Mucosa of descending colon (tissue), 3 donors: ENCODE results near the gene HSD17B4. TPM values are rescaled to one million over a fixed set of nuclear protein-coding genes. Genes with fewer than 3 reads are reported as not detected.
A peak's percentile ranks its signal among the peaks of the same experiment; 100 is the strongest.
"Not testable (repeated sequence)": the region's sequence is repeated elsewhere in the genome, so short reads cannot be mapped to it uniquely, and the experiment has no call there.

Experiments used
- ATAC-seq: fragments of 200-7000 bp; cut with Tn5 transposase; one replicate; pipeline ENCODE4 v1.9.1; 2020; ENCODE audit warnings: mild to moderate bottlenecking, moderate library complexity
- DNase-seq, 3 donors: peaks; one replicate each; pipeline ENCODE4 v3.0.0-alpha.2; 2020
- H3K36me3 ChIP-seq: fragments of 200-600 bp; one replicate; pipeline ENCODE4 v1.8.0; 2021; ENCODE audit warnings: low read depth, mild to moderate bottlenecking
- H3K4me1 ChIP-seq: fragments of 200-600 bp; one replicate; pipeline ENCODE4 v1.8.0; 2021; ENCODE audit warnings: low read depth, mild to moderate bottlenecking
- H3K4me3 ChIP-seq: fragments of 200-600 bp; one replicate; pipeline ENCODE4 v1.8.0; 2021; ENCODE audit warnings: mild to moderate bottlenecking
- H3K9me3 ChIP-seq: fragments of 200-600 bp; one replicate; pipeline ENCODE4 v1.8.0; 2021; ENCODE audit warnings: mild to moderate bottlenecking
- intact Hi-C, 2 donors: fragments of 100-400 bp; cut with DNase I in 1 of 2; cut with micrococcal nuclease in 1 of 2; formaldehyde crosslinking; loops; one replicate each; pipeline versions ENCODE4 v1.11.0 to v1.11.1; 2022; cut with DNase I, micrococcal nuclease
- total RNA-seq, 3 donors: library from RNA; stranded (reverse); fragmentation: NEBNext Ultra II Directional in 2 of 3; extraction: Animal tissue kit (Norgen Biotek cat#: 25700) in 2 of 3; gene quantifications; one replicate each; pipeline versions ENCODE4 v1.2.1 to v1.2.4, GENCODE V29; 2021 to 2023
- TF ChIP-seq, protein P1 (sequence below): fragments of 200-600 bp; IDR thresholded peaks from one replicate; pipeline ENCODE4 v1.8.0; 2022; ENCODE audit warnings: antibody characterized with exemption, mild to moderate bottlenecking
- donor health status: DM: no; HTN: no; CAD: no; lungs with moderate emphysema.
- donor health status: DM: no; HTN: no; CAD: no.
- donor health status: DM: no; HTN: yes; CAD: no.

Gene HSD17B4
- total RNA-seq, 3 donors from 2014 or later: 178 to 243 (median 235) TPM

GRCh38 chr5:119435436-119436132, 16.7 kb upstream of the HSD17B4 start:
- TF ChIP-seq, protein P1, sequence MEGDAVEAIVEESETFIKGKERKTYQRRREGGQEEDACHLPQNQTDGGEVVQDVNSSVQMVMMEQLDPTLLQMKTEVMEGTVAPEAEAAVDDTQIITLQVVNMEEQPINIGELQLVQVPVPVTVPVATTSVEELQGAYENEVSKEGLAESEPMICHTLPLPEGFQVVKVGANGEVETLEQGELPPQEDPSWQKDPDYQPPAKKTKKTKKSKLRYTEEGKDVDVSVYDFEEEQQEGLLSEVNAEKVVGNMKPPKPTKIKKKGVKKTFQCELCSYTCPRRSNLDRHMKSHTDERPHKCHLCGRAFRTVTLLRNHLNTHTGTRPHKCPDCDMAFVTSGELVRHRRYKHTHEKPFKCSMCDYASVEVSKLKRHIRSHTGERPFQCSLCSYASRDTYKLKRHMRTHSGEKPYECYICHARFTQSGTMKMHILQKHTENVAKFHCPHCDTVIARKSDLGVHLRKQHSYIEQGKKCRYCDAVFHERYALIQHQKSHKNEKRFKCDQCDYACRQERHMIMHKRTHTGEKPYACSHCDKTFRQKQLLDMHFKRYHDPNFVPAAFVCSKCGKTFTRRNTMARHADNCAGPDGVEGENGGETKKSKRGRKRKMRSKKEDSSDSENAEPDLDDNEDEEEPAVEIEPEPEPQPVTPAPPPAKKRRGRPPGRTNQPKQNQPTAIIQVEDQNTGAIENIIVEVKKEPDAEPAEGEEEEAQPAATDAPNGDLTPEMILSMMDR: no peak

GRCh38 chr5:119437785-119438586, 14.3 kb upstream of the HSD17B4 start:
- intact Hi-C loops, H3K9me3 ChIP-seq: not testable (repeated sequence)

More at GRCh38 chr5:119435436-119436132, 16.7 kb upstream of the HSD17B4 start:
- H3K4me3 ChIP-seq: no peak overlapping the region
- ATAC-seq (peak; percentile 57), DNase-seq (peak; percentile 70 to 80 (median 71))
- H3K4me1 ChIP-seq: peaks cover 7% of the 10 kb centered on the region
- H3K9me3 ChIP-seq: no peaks in the 10 kb centered on the region
- no peaks in the 10 kb centered on the region for H3K36me3 ChIP-seq
- intact Hi-C loops: no loop called here

DNA sequence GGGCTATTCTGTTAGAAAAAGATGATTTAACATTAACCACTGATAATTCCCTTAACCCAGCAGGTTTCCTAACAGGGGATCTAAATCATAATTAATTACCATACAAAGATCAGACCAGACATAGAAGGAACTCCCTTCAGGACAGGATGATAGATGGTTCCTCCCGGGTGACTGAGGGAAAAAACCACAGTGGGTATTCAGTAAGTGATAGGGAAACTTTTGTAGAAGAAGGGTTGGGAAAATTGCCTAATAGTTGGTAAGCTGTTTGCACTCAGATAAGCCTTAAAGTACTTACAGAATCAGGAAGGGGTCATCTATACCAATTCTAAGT, 13.7 kb upstream of the HSD17B4 start:
- intact Hi-C loops, H3K9me3 ChIP-seq, DNase-seq, H3K36me3 ChIP-seq, H3K4me3 ChIP-seq, H3K4me1 ChIP-seq, ATAC-seq: not testable (repeated sequence)

More at GRCh38 chr5:119437785-119438586, 14.3 kb upstream of the HSD17B4 start:
- H3K4me1 ChIP-seq, H3K4me3 ChIP-seq, DNase-seq, H3K36me3 ChIP-seq, ATAC-seq: not testable (repeated sequence)

DNA sequence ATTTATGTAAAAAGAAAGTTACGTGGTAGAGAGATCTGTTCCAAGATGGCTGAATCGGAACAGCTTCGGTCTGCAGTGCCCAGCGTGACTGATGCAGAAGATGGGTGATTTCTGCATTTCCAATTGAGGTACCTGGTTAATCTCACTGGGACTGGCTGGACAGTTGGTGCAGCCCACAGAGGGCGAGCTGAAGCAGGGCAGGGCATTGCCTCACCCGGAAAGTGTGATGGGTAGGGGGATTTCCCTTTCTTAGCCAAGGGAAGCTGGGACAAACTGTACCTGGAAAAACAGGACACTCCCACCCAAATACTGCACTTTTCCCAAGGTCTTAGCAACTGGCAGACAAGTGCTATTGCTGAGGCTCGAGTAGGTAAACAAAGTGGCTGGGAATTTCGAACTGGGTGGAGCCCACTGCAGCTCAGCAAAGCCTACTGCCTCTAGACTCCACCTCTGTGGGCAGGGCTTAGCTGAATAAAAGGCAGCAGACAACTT, 13.1 kb upstream of the HSD17B4 start:
- TF ChIP-seq, protein P1: no peak
- DNase-seq: peak; percentile 65 to 79 (median 72)
- Histone ChIP-seq H3K36me3 (no peaks in the 10 kb centered on the region), H3K4me1 (peaks cover 7% of the 10 kb centered on the region), H3K4me3 (no peak overlapping the region), H3K9me3 (no peaks in the 10 kb centered on the region)
- intact Hi-C loops: no loop called here
- ATAC-seq: peak; percentile 96

GRCh38 chr5:119439632-119440031, 12.7 kb upstream of the HSD17B4 start:
- not testable (repeated sequence) for H3K4me1 ChIP-seq, H3K4me3 ChIP-seq

GRCh38 chr5:119444643-119445042, 7.7 kb upstream of the HSD17B4 start:
- H3K4me1 ChIP-seq, H3K4me3 ChIP-seq, DNase-seq, ATAC-seq, H3K9me3 ChIP-seq, H3K36me3 ChIP-seq, intact Hi-C loops: not testable (repeated sequence)

More at GRCh38 chr5:119439632-119440031, 12.7 kb upstream of the HSD17B4 start:
- DNase-seq, H3K36me3 ChIP-seq, H3K9me3 ChIP-seq, intact Hi-C loops, ATAC-seq: not testable (repeated sequence)

- no peak overlapping the region for H3K4me3 ChIP-seq
- ATAC-seq (no peak), DNase-seq (no peak)
- intact Hi-C loops: no loop called here
- H3K4me1 ChIP-seq: no peaks in the 10 kb centered on the region
- no peaks in the 10 kb centered on the region for H3K36me3 ChIP-seq
- TF ChIP-seq, protein P1: no peak
- H3K9me3 ChIP-seq: no peaks in the 10 kb centered on the region
Measured at GRCh38 chr5:119445544-119445943, 6.8 kb upstream of the HSD17B4 start.
